Epithelial cell of umbilical artery (primary cell): ENCODE results near the gene MS4A18. TPM values are rescaled to one million over a fixed set of nuclear protein-coding genes. Genes with fewer than 3 reads are reported as not detected.

Source experiments
- total RNA-seq: library from RNA; depleted of rRNA; stranded (reverse); fragments of >200 nt; gene quantifications from 2 replicates; pipeline ENCODE4 v1.2.3, GENCODE V29; 2014

Gene MS4A18
- total RNA-seq = not detected in 2 replicates

GRCh38 chr11:60724420-60724819, at the start of gene MS4A18:
MS4A18 (plus strand) TSS chr11:60724720.

GRCh38 chr11:60699284-60699691, 25.2 kb upstream of the MS4A18 start, which contains the start of gene MS4A8:
MS4A8 (plus strand) TSS chr11:60699612; CDS start chr11:60700861, 1,249 bp downstream.

GRCh38 chr11:60756307-60757032, 31.9 kb downstream of the MS4A18 start, which contains the start of gene MS4A15:
MS4A15 (plus strand) TSS chr11:60756867; CDS start chr11:60763734, 6,867 bp downstream.

GRCh38 chr11:60785136-60785535, 60.6 kb downstream of the MS4A18 start, which contains the start of gene MS4A10:
MS4A10 (plus strand) TSS chr11:60785333; CDS start chr11:60790336, 5,003 bp downstream.

Other genes starting within 250 kb of the MS4A18 start
- gene MS4A12, start 231.9 kb upstream of the MS4A18 start, total RNA-seq = not detected in 2 replicates
- gene MS4A13, start 209.3 kb upstream of the MS4A18 start, total RNA-seq = not detected in 2 replicates
- gene MS4A8, start 25.1 kb upstream of the MS4A18 start, total RNA-seq = not detected in 2 replicates
- gene MS4A15, start 32.1 kb downstream of the MS4A18 start, total RNA-seq = not detected in 2 replicates
- gene MS4A10, start 60.6 kb downstream of the MS4A18 start, total RNA-seq = not detected in 2 replicates
- gene CCDC86, start 117.4 kb downstream of the MS4A18 start, total RNA-seq = 10.9 and 22.4 TPM in 2 replicates
- gene PTGDR2, start 131.2 kb downstream of the MS4A18 start, total RNA-seq = not detected in 2 replicates
- not detected in 2 replicates for gene ZP1, start 142.8 kb downstream of the MS4A18 start, total RNA-seq
- 44.7 and 55.5 TPM in 2 replicates for gene PRPF19, start 181.9 kb downstream of the MS4A18 start, total RNA-seq
- 45.1 and 59.1 TPM in 2 replicates for gene TMEM109, start 189.4 kb downstream of the MS4A18 start, total RNA-seq
- 70.5 and 77.8 TPM in 2 replicates for gene TMEM132A, start 199.7 kb downstream of the MS4A18 start, total RNA-seq
- 3.9 and 20.7 TPM in 2 replicates for gene SLC15A3, start 227.5 kb downstream of the MS4A18 start, total RNA-seq
- gene CD6, start 247.0 kb downstream of the MS4A18 start, total RNA-seq = not detected in 2 replicates